HepG2 (cell line): ENCODE results near the gene TMOD2. TPM values are rescaled to one million over a fixed set of nuclear protein-coding genes. Genes with fewer than 3 reads are reported as not detected.

Source experiments
- ARID5B ChIP-seq: IDR thresholded peaks from 2 replicates; pipeline ENCODE4 v1.4.0; 2020; ENCODE audit warnings: mild to moderate bottlenecking, missing genetic modification reagents
- BCL3 ChIP-seq: sonication (generic); formaldehyde crosslinking; IDR thresholded peaks from 2 replicates; pipeline ENCODE4 v1.5.1; 2020; ENCODE audit warnings: mild to moderate bottlenecking, missing genetic modification reagents, moderate library complexity
- BRCA1 ChIP-seq: sonication (generic); formaldehyde crosslinking; IDR thresholded peaks from 2 replicates; pipeline ENCODE4 v1.4.0; 2020; ENCODE audit warnings: missing genetic modification reagents
- CAMTA2 ChIP-seq: sonication (generic); formaldehyde crosslinking; IDR thresholded peaks from 2 replicates; pipeline ENCODE4 v1.4.0; 2020; ENCODE audit warnings: mild to moderate bottlenecking, missing genetic modification reagents, borderline replicate concordance
- CEBPB ChIP-seq: IDR thresholded peaks from 2 replicates; pipeline ENCODE4 v1.6.1; 2011; ENCODE audit warnings: low read depth, low read length, improper control_type of control experiment, borderline replicate concordance
- CREBL2 ChIP-seq: sonication (generic); formaldehyde crosslinking; IDR thresholded peaks from 2 replicates; pipeline ENCODE4 v1.8.1; 2023; ENCODE audit warnings: missing genetic modification reagents, mild to moderate bottlenecking, borderline replicate concordance
- DPF2 ChIP-seq: sonication (generic); formaldehyde crosslinking; IDR thresholded peaks from 2 replicates; pipeline ENCODE4 v1.4.0; 2020; ENCODE audit warnings: mild to moderate bottlenecking, low read depth, missing genetic modification reagents, borderline replicate concordance
- EHMT2 ChIP-seq: fragments of 200-600 bp; sonication (generic); IDR thresholded peaks from 2 replicates; pipeline ENCODE4 v1.7.0; 2017; ENCODE audit warnings: antibody characterized with exemption, low read depth, low read length, borderline replicate concordance
- FOSL2 ChIP-seq: sonication (generic); formaldehyde crosslinking; IDR thresholded peaks from 2 replicates; pipeline ENCODE4 v1.4.0; 2020; ENCODE audit warnings: missing genetic modification reagents
- FOXO1 ChIP-seq: sonication (generic); formaldehyde crosslinking; IDR thresholded peaks from 2 replicates; pipeline ENCODE4 v1.4.0; 2020; ENCODE audit warnings: missing genetic modification reagents
- HHEX ChIP-seq: IDR thresholded peaks from 2 replicates; pipeline ENCODE4 v1.6.1; 2016; ENCODE audit warnings: control low read depth
- HIVEP1 ChIP-seq: sonication (generic); formaldehyde crosslinking; IDR thresholded peaks from 2 replicates; pipeline ENCODE4 v1.4.0; 2020; ENCODE audit warnings: mild to moderate bottlenecking, missing genetic modification reagents
- KMT2B ChIP-seq: IDR thresholded peaks from 2 replicates; pipeline ENCODE4 v1.6.1; 2016; ENCODE audit warnings: missing genetic modification reagents, missing compliant biosample characterization
- LRRFIP1 ChIP-seq: sonication (generic); formaldehyde crosslinking; conservative IDR thresholded peaks from 2 replicates; pipeline ENCODE4 v1.4.0; 2020; ENCODE audit warnings: missing genetic modification reagents
- MLX ChIP-seq: IDR thresholded peaks from 2 replicates; pipeline ENCODE4 v1.6.1; 2016
- TAF15 ChIP-seq: fragments of 200-400 bp; formaldehyde crosslinking; IDR thresholded peaks from one replicate; pipeline ENCODE4 v1.6.1; 2018; ENCODE audit warnings: mild to moderate bottlenecking, low read depth, low read length; ENCODE audit not compliant: poor library complexity, severe bottlenecking
- XRCC5 ChIP-seq: fragments of 200-400 bp; formaldehyde crosslinking; optimal IDR thresholded peaks from 2 replicates; pipeline ENCODE3; 2017; ENCODE audit warnings: mild to moderate bottlenecking, low read length
- ZEB1 ChIP-seq: IDR thresholded peaks from 2 replicates; pipeline ENCODE4 v1.6.1; 2012; ENCODE audit warnings: mild to moderate bottlenecking, low read depth, inconsistent platforms; ENCODE audit not compliant: insufficient replicate concordance
- ZNF607 ChIP-seq: sonication (generic); formaldehyde crosslinking; IDR thresholded peaks from 2 replicates; pipeline ENCODE4 v1.5.1; 2020; ENCODE audit warnings: missing genetic modification reagents, mild to moderate bottlenecking, borderline replicate concordance
- ZNF652 ChIP-seq: IDR thresholded peaks from 2 replicates; pipeline ENCODE4 v1.6.1; 2016; ENCODE audit warnings: low read depth, borderline replicate concordance
- ZNF777 ChIP-seq: sonication (generic); formaldehyde crosslinking; IDR thresholded peaks from 2 replicates; pipeline ENCODE4 v1.4.0; 2020; ENCODE audit warnings: missing genetic modification reagents
- ZNF792 ChIP-seq: IDR thresholded peaks from 2 replicates; pipeline ENCODE4 v1.6.1; 2016
- polyA plus RNA-seq, 8 experiments: library from polyadenylated mRNA; depleted of rRNA in 3 of 8; stranded (reverse) in 7 of 8; unstranded in 1 of 8; fragments of >200 nt; fragmentation: Illumina TruSeq in 4 of 8; extraction: Trizol in 4 of 8; gene quantifications; 2 replicates each; pipeline versions ENCODE4 v1.2.1 to v1.2.3, GENCODE V29; 2011 to 2016; ENCODE audit warnings: low read depth in 4 of 8, missing spikeins in 1 of 8, mixed read lengths in 1 of 8; ENCODE audit not compliant: insufficient read depth in 1 of 8
- total RNA-seq, 5 experiments: library from RNA; depleted of rRNA; stranded (reverse); fragments of >200 nt; fragmentation: Illumina TruSeq; extraction: Trizol; gene quantifications; 2 replicates each; pipeline ENCODE4 v1.2.3, GENCODE V29; 2016; ENCODE audit warnings: low read depth in 1 of 5

Gene TMOD2
- total and polyA plus RNA-seq, 2 of the 13 experiments (the other 11 are each of a cell fraction or from before 2014, with no cell fraction given) = 0.01 to 0.02 TPM

- TF ChIP-seq LRRFIP1 (CRISPR knock-in tag) = no peak
- TF ChIP-seq BRCA1 (CRISPR knock-in tag) = no peak
- TF ChIP-seq FOXO1 = no peak
- peak; percentile 26 for TF ChIP-seq XRCC5
- TF ChIP-seq EHMT2 = no peak; the same call in 1 of the 2 replicates
- no peak for TF ChIP-seq ZNF792 (CRISPR knock-in tag)
- TF ChIP-seq ZEB1 = no peak
- TF ChIP-seq BCL3 (CRISPR knock-in tag) = no peak
- no peak for TF ChIP-seq HIVEP1 (CRISPR knock-in tag)
- no peak for TF ChIP-seq DPF2 (CRISPR knock-in tag)
- TF ChIP-seq ZNF777 (CRISPR knock-in tag) = no peak
- no peak for TF ChIP-seq CREBL2 (CRISPR knock-in tag)
- TF ChIP-seq KMT2B = 0 out of 2 replicates have a peak, but pooled peaks have one; percentile 48
- no peak for TF ChIP-seq ZNF652 (CRISPR knock-in tag)
- peak; percentile 57; the same call in 1 of the 2 replicates for TF ChIP-seq ARID5B (CRISPR knock-in tag)
- TF ChIP-seq HHEX (CRISPR knock-in tag) = no peak
- no peak for TF ChIP-seq ZNF607
- no peak for TF ChIP-seq CEBPB
- TF ChIP-seq TAF15 = no peak
- peak; percentile 67 for TF ChIP-seq FOSL2 (CRISPR knock-in tag)
- no peak for TF ChIP-seq CAMTA2 (CRISPR knock-in tag)
- no peak for TF ChIP-seq MLX (CRISPR knock-in tag)
These were observed 91.7 kb downstream of the TMOD2 start (continued) for GRCh38 chr15:51842852-51843737.
